ENCODE results near the gene TIMM10.

GRCh38 chr11:57523419-57523818 is 7.1 kb downstream of the TIMM10 start:
- TF ChIP-seq CTCF (IDR thresholded peaks at IDR 0.05) (no peak), POLR2A (IDR thresholded peaks at IDR 0.05) (no peak)

Measured in right lobe of liver (tissue), 4 donors.